NCI-H128 (cell line): ENCODE measurements around the gene PPFIBP2.
"Not testable (repeated sequence)": the region's sequence is repeated elsewhere in the genome, so short reads cannot be mapped to it uniquely, and the experiment has no call there.

Experiments
- DNase-seq: peaks from one replicate; lab custom pipeline; 2025; ENCODE audit not compliant: unreplicated experiment; lab: John Stamatoyannopoulos, UW

Gene PPFIBP2

DNA sequence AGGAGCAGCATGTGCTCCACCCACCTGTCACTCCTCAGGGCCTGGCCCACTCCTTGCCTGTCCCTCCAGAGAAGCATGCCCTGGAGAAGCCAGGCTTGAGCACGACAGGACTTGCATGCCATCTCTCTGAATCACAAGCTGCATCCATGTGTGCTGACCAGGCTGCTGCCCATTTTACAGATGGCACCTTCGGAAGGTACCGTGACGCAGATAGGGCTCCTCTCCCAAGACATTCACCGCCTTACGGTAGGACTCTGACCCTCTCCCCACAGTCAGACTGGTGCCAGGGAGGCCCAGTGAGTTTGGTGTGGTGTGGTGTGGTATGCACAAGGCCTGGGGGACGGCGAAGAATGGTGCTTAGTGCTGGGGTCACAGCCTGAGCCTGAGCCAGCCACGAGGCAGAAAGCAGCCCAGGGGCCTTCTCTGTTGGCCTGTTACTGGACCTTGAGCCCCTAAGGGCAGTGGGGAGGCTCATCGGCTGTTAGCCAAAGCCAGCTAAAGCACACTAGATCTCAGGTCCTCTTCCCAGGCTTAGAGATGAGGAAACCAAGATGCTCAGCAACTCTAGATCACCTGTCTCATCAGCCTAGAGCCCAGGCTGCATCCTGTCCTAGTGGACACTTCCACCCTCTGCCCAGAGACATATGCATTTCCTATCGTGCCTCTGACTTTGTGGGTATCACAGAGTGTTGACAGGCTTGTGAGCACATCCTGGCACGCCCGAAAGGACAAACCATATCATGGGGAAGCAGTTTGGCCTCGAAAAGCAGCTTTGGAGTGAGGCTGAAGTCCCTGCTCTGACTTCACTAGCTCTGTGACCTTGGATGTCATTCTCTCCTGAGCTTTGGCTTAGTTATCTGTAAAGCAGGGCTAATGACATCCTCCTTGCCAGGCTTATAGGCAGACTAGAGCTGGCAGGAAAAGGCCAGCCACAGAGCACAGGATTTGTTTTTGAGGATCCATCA lies 141.7 kb downstream of the PPFIBP2 start:
- DNase-seq, result no peak

- no peak for DNase-seq
These were observed 142.9 kb downstream of the PPFIBP2 start for GRCh38 chr11:7656704-7657103.

- DNase-seq, result no peak
These were observed 143.7 kb downstream of the PPFIBP2 start for GRCh38 chr11:7657306-7658025.

DNA sequence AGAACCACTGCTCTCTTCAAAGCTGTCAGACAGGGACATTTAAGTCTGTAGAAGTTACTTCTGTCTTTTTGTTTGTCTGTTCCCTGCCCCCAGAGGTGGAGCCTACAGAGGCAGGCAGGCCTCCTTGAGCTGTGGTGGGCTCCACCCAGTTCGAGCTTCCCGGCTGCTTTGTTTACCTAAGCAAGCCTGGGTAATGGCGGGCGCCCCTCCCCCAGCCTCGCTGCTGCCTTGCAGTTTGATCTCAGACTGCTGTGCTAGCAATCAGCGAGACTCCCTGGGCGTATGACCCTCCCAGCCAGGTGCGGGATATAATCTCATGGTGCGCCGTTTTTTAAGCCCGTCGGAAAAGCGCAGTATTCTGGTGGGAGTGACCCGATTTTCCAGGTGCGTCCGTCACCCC lies 149.7 kb downstream of the PPFIBP2 start:
- DNase-seq, result not testable (repeated sequence)

DNA sequence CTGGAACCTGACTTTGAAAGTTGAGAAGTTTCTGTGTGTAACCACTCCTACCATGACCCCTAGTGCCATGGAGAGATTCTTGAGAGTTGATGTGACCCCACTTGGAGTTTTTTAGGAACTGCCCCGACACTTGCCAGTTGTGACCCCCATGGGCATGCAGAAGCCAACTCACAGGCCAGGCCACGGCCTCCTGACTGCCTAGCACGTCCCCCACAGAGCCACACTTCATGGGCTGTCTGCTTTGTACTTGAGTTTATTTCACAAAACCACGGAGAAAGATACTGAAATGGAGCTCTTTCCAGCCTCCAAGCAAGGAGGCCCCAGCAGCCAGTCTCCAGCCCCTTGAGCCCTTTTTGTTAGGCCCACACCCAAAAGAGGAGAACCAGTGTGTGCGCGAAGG lies 151.1 kb downstream of the PPFIBP2 start:
- no peak for DNase-seq

GRCh38 chr11:7665473-7666291 lies 151.9 kb downstream of the PPFIBP2 start:
- peak; percentile 2 for DNase-seq

- no peak for DNase-seq
These were observed 152.6 kb downstream of the PPFIBP2 start for GRCh38 chr11:7666292-7666866.

DNA sequence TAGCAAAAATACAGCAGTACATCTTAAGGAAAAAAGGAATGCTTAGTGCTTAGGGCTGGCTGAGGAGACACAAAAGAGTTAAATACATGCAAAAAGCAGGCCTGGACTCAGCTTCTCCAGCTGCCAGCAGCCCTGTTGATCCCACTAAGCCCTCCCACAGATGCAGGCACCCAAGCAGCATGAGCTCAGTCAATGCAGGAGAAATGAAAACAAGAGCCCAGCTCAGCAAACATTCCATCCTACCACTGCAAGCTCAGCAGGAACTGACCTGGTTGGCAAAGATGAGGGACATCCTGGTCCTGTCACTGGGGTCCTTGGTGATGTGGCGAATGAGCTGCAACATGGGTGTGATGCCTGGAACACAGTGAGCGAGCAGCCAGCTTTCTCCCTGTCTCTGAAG lies 153.7 kb downstream of the PPFIBP2 start:
- DNase-seq, result no peak

- no peak for DNase-seq
These were observed 154.7 kb downstream of the PPFIBP2 start for GRCh38 chr11:7668464-7668863.

DNA sequence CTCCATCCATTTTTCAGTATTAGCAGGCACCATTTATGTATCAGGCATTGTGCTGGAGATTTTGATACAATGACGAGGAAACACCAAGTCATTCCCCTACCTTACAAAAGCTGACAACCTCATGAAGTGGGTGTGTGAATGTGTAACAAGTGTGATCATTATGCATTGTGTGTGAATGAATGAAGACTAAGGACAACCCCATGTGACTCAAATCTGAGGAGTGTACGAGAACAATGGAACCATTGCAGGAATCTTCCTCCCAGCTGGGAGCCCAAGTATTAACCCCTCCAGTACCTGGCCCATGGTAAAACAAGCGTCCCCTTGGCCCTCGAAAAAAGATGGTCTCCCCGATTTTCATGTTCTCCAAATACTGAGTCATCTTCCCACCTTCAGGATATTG lies 155.1 kb downstream of the PPFIBP2 start:
- DNase-seq, result no peak

- DNase-seq, result no peak
These were observed 156.8 kb downstream of the PPFIBP2 start for GRCh38 chr11:7670641-7671040.

DNA sequence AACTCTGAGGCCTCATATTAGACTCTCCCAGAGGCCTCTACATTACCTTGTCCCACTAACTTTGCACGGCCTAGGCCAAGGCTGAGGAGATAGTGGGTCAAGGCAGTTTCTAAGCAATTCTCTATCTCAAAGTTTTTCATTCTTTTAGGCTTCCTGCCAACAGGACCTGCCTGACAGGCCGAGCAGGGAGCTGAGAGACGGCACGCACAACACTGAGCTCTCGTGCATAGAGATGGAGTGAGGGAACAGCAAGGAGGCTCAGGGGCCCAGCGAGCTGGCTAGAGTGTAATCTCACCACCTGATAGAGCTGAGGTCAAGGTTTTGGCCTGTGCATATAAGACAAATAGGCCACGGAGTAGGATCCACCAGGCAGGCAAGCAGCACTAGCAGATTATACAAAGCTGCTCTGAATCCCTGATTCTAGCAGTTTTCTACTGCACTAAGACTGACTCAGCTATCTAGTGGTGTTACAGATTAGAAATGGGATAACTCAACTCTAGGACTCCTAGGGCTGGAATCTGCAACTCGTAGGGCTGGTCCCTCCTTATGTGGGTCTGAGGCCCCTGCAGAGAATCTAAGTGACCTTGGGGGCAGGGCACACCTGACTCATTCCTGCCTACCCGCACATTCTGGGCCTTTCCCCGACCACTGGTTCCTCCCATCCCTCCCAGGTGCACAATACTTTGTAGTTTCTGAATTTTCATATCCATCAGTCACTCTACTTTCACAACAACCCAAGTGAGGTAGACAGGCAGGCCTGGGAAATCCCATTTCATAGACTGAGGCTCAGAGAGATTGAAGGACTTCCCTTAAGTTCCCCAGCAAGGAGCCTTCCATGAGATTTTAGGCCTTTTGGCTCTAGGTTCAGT lies 157.8 kb downstream of the PPFIBP2 start:
- no peak for DNase-seq

- DNase-seq, result no peak
These were observed 158.6 kb downstream of the PPFIBP2 start for GRCh38 chr11:7672276-7672959.

- no peak for DNase-seq
These were observed 159.3 kb downstream of the PPFIBP2 start, which contains the start of gene CYB5R2 for GRCh38 chr11:7672960-7673723. TSS of gene CYB5R2 (minus strand) at chr11:7673500. CDS start at chr11:7672825, 675 bp downstream.

GRCh38 chr11:7673724-7674434 lies 160.1 kb downstream of the PPFIBP2 start:
- DNase-seq, result no peak

GRCh38 chr11:7675631-7676030 lies 161.8 kb downstream of the PPFIBP2 start:
- DNase-seq, result no peak

GRCh38 chr11:7677071-7677470 lies 163.3 kb downstream of the PPFIBP2 start:
- DNase-seq, result no peak

DNA sequence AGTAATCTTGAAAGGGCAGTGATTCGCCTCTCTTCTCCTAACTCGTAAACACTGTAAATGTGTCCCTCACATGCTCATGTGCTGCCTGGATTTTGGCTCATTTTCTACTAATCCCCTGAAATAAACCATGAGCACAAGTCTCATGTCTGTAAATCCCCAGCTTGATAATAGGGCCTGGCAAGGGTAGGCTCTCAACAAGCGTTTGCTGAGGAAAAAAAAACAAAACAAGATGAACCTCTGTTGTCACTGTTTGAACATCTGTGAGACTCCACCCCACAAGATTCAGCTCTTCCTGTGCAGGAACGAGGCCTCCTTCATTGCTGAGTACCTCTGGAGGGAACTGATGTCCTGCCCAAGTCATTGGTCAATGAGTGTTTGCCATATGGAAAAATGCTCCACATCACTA lies 164.0 kb downstream of the PPFIBP2 start:
- DNase-seq, result no peak
